HepG2 (cell line): ENCODE results near the gene AFF1. TPM values are rescaled to one million over a fixed set of nuclear protein-coding genes. Genes with fewer than 3 reads are reported as not detected.
A peak's percentile ranks its signal among the peaks of the same experiment; 100 is the strongest.

Experiments
- ATAC-seq: fragments of 200-7000 bp; cut with Tn5 transposase; 3 replicates; pipeline ENCODE4 v1.9.1; 2020; ENCODE audit warnings: mild to moderate bottlenecking, moderate library complexity
- BruUV-seq: library from RNA; stranded (reverse); fragments of 400-500 nt; replicated peaks from 2 replicates; lab custom pipeline; 2021; lab: Mats Ljungman, UMichigan
- CTCF ChIA-PET: fragments of 300-600 bp; formaldehyde crosslinking; extraction: SDS; loops from one replicate; lab custom pipeline; 2021; ENCODE audit warnings: low total read pairs, inconsistent platforms, low intra/inter-chr PET ratio; lab: Yijun Ruan, JAX
- POLR2A ChIA-PET: fragments of 350-600 bp; sonication (Branson Sonifier 250); formaldehyde crosslinking; loops from one replicate; lab custom pipeline; 2020; ENCODE audit warnings: antibody characterized with exemption, inconsistent platforms; lab: Yijun Ruan, JAX
- DNase-seq: peaks from one replicate; pipeline ENCODE4 v3.0.0-alpha.2; 2015; ENCODE audit warnings: low spot score
- FAIRE-seq: peaks from 3 replicates; lab custom pipeline; 2011; peaks lifted over from hg19 to GRCh38; lab: Jason Lieb, UNC
- H2AFZ ChIP-seq: one replicate; pipeline ENCODE4 v1.6.1; 2011; ENCODE audit warnings: low read length, inconsistent platforms
- H3K27ac ChIP-seq: fragments of 300-600 bp; 3 replicates; pipeline ENCODE4 v1.8.0; 2011; ENCODE audit warnings: mixed run types, mild to moderate bottlenecking, mixed read lengths, low read length, inconsistent platforms; ENCODE audit not compliant: insufficient read depth; ENCODE audit errors: extremely low read length
- H3K27me3 ChIP-seq, 2 experiments: fragments of 200-600 bp in 1 of 2; 2 replicates in 1 of 2; 3 replicates in 1 of 2; pipeline versions ENCODE4 v1.6.0 to v1.8.0; 2011; ENCODE audit warnings: low read length in 2 of 2, mild to moderate bottlenecking in 2 of 2, moderate library complexity in 2 of 2, inconsistent platforms in 1 of 2; ENCODE audit not compliant: insufficient read depth in 2 of 2, control insufficient read depth in 1 of 2
- H3K36me3 ChIP-seq, 2 experiments: fragments of 200-600 bp in 1 of 2; replicated peaks in 1 of 2; 2 replicates in 1 of 2; 3 replicates in 1 of 2; pipeline versions ENCODE4 v1.5.1 to v1.8.0; 2011; ENCODE audit warnings: low read length in 2 of 2, inconsistent platforms in 1 of 2; ENCODE audit not compliant: insufficient read depth in 2 of 2, control insufficient read depth in 1 of 2
- H3K4me1 ChIP-seq: 2 replicates; pipeline ENCODE4 v1.5.1; 2012; ENCODE audit warnings: low read length, inconsistent platforms; ENCODE audit not compliant: insufficient read depth
- H3K4me2 ChIP-seq: 2 replicates; pipeline ENCODE4 v1.6.0; 2011; ENCODE audit warnings: low read depth, low read length, inconsistent platforms
- H3K4me3 ChIP-seq, 3 experiments: fragments of 200-600 bp in 1 of 3; sonication (generic), shearing (Covaris generic) in 1 of 3; replicated peaks in 1 of 3; 2 replicates each; pipeline ENCODE4 v1.5.1; 2011 to 2016; ENCODE audit warnings: low read length in 3 of 3, inconsistent platforms in 2 of 3, low read depth in 2 of 3, mild to moderate bottlenecking in 2 of 3, control low read depth in 1 of 3, mixed read lengths in 1 of 3; ENCODE audit not compliant: insufficient read depth in 1 of 3
- H3K79me2 ChIP-seq: one replicate; pipeline ENCODE4 v1.6.1; 2011; ENCODE audit warnings: low read length, inconsistent platforms; ENCODE audit not compliant: insufficient read depth
- H3K9ac ChIP-seq: 2 replicates; pipeline ENCODE4 v1.6.0; 2011; ENCODE audit warnings: mild to moderate bottlenecking, low read depth, low read length, inconsistent platforms; ENCODE audit not compliant: insufficient read depth
- H3K9me3 ChIP-seq: 2 replicates; pipeline ENCODE4 v1.5.1; 2012; ENCODE audit warnings: mild to moderate bottlenecking, low read length
- H4K20me1 ChIP-seq: 2 replicates; pipeline ENCODE4 v1.6.0; 2011; ENCODE audit warnings: inconsistent platforms, mild to moderate bottlenecking, low read length, moderate library complexity; ENCODE audit not compliant: insufficient read depth
- NR2F6 ChIP-seq, 2 experiments: IDR thresholded peaks; 2 replicates each; pipeline ENCODE4 v1.6.1; 2016; ENCODE audit warnings: antibody characterized with exemption in 1 of 2, mild to moderate bottlenecking in 1 of 2
- PHF21A ChIP-seq: sonication (generic); formaldehyde crosslinking; IDR thresholded peaks from 2 replicates; pipeline ENCODE4 v1.5.0; 2020; ENCODE audit warnings: mild to moderate bottlenecking, missing genetic modification reagents
- RCOR2 ChIP-seq: IDR thresholded peaks from 2 replicates; pipeline ENCODE4 v1.6.1; 2016; ENCODE audit warnings: missing biosample characterization, missing genetic modification reagents
- ZNF747 ChIP-seq: sonication (generic); formaldehyde crosslinking; IDR thresholded peaks from 2 replicates; pipeline ENCODE4 v1.8.1; 2023; ENCODE audit warnings: missing genetic modification reagents, mild to moderate bottlenecking, borderline replicate concordance
- WGBS: methylation state at CpG from one replicate; pipeline ENCODE4 v1.1.6; 2017; ENCODE audit warnings: low lambda C conversion rate; 5-methylcytosine and 5-hydroxymethylcytosine counted together
- in situ Hi-C: cut with HindIII; loops from 2 replicates; pipeline ENCODE4 v1.10.0; 2017; ENCODE audit warnings: low pct_unique_long_range_greater_than_20kb; ENCODE audit not compliant: extremely low pct_ligation_motif_present
- intact Hi-C: fragments of 100-400 bp; cut with micrococcal nuclease; formaldehyde crosslinking; loops from one replicate; pipeline ENCODE4 v1.10.0; 2022; ENCODE audit not compliant: unreplicated experiment
- polyA plus RNA-seq, 8 experiments: library from polyadenylated mRNA; depleted of rRNA in 3 of 8; stranded (reverse) in 7 of 8; unstranded in 1 of 8; fragments of >200 nt; fragmentation: Illumina TruSeq in 4 of 8; extraction: Trizol in 4 of 8; gene quantifications; 2 replicates each; pipeline versions ENCODE4 v1.2.1 to v1.2.3, GENCODE V29; 2011 to 2016; ENCODE audit warnings: low read depth in 4 of 8, missing spikeins in 1 of 8, mixed read lengths in 1 of 8; ENCODE audit not compliant: insufficient read depth in 1 of 8
- total RNA-seq, 5 experiments: library from RNA; depleted of rRNA; stranded (reverse); fragments of >200 nt; fragmentation: Illumina TruSeq; extraction: Trizol; gene quantifications; 2 replicates each; pipeline ENCODE4 v1.2.3, GENCODE V29; 2016; ENCODE audit warnings: low read depth in 1 of 5
- TF ChIP-seq, protein P1 (sequence below): sonication (generic); formaldehyde crosslinking; IDR thresholded peaks from 2 replicates; pipeline ENCODE4 v1.8.1; 2023; ENCODE audit warnings: mild to moderate bottlenecking, missing genetic modification reagents, borderline replicate concordance
- TF ChIP-seq, protein P2 (sequence below): sonication (generic); formaldehyde crosslinking; IDR thresholded peaks from 2 replicates; pipeline ENCODE4 v1.8.1; 2022; ENCODE audit warnings: mild to moderate bottlenecking, missing genetic modification reagents
- TF ChIP-seq, protein P3 (sequence below), 2 experiments: fragments of 450-650 bp in 1 of 2; sonication (generic) in 1 of 2; formaldehyde crosslinking in 1 of 2; IDR thresholded peaks; 2 replicates each; pipeline versions ENCODE4 v1.6.1 to v1.8.0; 2016 to 2022; ENCODE audit warnings: antibody characterized with exemption in 1 of 2, mild to moderate bottlenecking in 1 of 2, missing genetic modification reagents in 1 of 2
- TF ChIP-seq, protein P4 (sequence below): sonication (generic); formaldehyde crosslinking; IDR thresholded peaks from 2 replicates; pipeline ENCODE4 v1.4.0; 2020; ENCODE audit warnings: mild to moderate bottlenecking, missing genetic modification reagents
- TF ChIP-seq, protein P5 (sequence below): sonication (generic); formaldehyde crosslinking; IDR thresholded peaks from 2 replicates; pipeline ENCODE4 v1.5.1; 2020; ENCODE audit warnings: mild to moderate bottlenecking, moderate library complexity, missing genetic modification reagents

The AFF1 gene
- total and polyA plus RNA-seq, 2 of the 13 experiments (the other 11 are each of a cell fraction or from before 2014, with no cell fraction given), result 15.5 to 15.9 TPM

DNA sequence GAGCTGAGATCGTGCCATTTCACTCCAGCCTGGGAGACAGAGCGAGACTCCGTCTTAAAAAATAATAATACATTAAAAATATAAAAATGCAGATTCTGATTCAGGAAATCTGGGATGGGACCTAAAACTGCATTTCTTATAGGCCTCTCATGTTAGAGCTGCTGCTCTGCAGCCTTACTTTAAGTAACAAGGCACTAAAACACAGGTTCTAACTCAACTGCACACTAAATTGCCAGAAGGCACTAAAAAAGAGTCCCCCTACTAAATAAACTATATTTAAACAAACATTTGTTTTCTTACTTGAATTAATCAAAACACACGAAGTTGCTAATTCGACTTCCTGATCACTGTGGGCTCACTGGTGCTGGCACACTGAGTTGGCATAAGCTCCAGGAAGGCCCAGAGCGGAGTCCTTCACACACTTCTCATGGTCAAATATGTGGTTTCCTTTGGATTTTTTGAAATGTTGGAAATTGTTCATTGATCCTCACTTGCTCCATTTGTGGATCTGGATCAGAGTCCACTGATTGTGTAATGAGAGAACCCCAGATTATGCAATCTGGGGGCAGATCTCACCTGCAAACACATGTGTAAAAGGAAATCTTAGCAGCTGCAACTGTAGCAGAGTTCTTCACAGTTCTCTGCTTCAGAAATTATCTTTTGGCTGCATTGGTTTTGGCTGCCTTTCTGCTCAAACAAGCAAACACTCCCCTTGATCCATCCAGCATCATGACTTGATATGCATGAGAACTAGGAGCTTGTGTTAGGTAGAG is 59.3 kb downstream of the AFF1 start:
- in situ Hi-C loops (no loop called here), intact Hi-C loops (no loop called here)
- WGBS, result 61% methylated on average over 6 of the region's 6 CpGs
- peak; percentile 93 for ATAC-seq
- Histone ChIP-seq H3K36me3 (no peaks in the 10 kb centered on the region; a peak in 1 of 5 replicates), H3K79me2 (peaks cover 19% of the 10 kb centered on the region), H3K4me3 (no peak overlapping the region; a peak in 1 of 6 replicates), H3K4me2 (peak overlapping the region; percentile 43), H3K27me3 (no peaks in the 10 kb centered on the region), H3K27ac (peak overlapping the region; percentile 76), H3K4me1 (peaks cover 37% of the 10 kb centered on the region), H3K9me3 (no peaks in the 10 kb centered on the region), H2AFZ (no peak overlapping the region), H4K20me1 (no peaks in the 10 kb centered on the region), H3K9ac (peak overlapping the region; percentile 31; the same call in 1 of the 2 replicates)
- DNase-seq, result peak; percentile 74
- CTCF ChIA-PET, result no interaction called here
- BruUV-seq, result no TSS peak
- peak; percentile 66 for FAIRE-seq
- POLR2A ChIA-PET, result interaction anchor here (0.9 to 3.1 kb wide), 5 partner anchors 12 to 59 kb away, joined by 3 to 16 read pairs (median 5); partner anchors contain the start of gene AFF1
- TF ChIP-seq ZNF747 (no peak), RCOR2 (CRISPR knock-in tag) (peak; percentile 94), NR2F6 (IDR thresholded peaks at IDR 0.05) (peak; percentile 63), NR2F6 (CRISPR knock-in tag; IDR thresholded peaks at IDR 0.05) (peak; percentile 69), PHF21A (peak; percentile 72)
- TF ChIP-seq, protein P1, sequence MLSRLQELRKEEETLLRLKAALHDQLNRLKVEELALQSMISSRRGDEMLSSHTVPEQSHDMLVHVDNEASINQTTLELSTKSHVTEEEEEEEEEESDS (CRISPR knock-in tag), result no peak
- TF ChIP-seq, protein P2, sequence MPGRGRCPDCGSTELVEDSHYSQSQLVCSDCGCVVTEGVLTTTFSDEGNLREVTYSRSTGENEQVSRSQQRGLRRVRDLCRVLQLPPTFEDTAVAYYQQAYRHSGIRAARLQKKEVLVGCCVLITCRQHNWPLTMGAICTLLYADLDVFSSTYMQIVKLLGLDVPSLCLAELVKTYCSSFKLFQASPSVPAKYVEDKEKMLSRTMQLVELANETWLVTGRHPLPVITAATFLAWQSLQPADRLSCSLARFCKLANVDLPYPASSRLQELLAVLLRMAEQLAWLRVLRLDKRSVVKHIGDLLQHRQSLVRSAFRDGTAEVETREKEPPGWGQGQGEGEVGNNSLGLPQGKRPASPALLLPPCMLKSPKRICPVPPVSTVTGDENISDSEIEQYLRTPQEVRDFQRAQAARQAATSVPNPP (CRISPR knock-in tag), result no peak
- TF ChIP-seq, protein P3, sequence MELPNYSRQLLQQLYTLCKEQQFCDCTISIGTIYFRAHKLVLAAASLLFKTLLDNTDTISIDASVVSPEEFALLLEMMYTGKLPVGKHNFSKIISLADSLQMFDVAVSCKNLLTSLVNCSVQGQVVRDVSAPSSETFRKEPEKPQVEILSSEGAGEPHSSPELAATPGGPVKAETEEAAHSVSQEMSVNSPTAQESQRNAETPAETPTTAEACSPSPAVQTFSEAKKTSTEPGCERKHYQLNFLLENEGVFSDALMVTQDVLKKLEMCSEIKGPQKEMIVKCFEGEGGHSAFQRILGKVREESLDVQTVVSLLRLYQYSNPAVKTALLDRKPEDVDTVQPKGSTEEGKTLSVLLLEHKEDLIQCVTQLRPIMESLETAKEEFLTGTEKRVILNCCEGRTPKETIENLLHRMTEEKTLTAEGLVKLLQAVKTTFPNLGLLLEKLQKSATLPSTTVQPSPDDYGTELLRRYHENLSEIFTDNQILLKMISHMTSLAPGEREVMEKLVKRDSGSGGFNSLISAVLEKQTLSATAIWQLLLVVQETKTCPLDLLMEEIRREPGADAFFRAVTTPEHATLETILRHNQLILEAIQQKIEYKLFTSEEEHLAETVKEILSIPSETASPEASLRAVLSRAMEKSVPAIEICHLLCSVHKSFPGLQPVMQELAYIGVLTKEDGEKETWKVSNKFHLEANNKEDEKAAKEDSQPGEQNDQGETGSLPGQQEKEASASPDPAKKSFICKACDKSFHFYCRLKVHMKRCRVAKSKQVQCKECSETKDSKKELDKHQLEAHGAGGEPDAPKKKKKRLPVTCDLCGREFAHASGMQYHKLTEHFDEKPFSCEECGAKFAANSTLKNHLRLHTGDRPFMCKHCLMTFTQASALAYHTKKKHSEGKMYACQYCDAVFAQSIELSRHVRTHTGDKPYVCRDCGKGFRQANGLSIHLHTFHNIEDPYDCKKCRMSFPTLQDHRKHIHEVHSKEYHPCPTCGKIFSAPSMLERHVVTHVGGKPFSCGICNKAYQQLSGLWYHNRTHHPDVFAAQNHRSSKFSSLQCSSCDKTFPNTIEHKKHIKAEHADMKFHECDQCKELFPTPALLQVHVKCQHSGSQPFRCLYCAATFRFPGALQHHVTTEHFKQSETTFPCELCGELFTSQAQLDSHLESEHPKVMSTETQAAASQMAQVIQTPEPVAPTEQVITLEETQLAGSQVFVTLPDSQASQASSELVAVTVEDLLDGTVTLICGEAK (IDR thresholded peaks at IDR 0.05), result no peak
- TF ChIP-seq, protein P3 (CRISPR knock-in tag; IDR thresholded peaks at IDR 0.05), result no peak; the same call in 1 of the 2 replicates
- TF ChIP-seq, protein P4, sequence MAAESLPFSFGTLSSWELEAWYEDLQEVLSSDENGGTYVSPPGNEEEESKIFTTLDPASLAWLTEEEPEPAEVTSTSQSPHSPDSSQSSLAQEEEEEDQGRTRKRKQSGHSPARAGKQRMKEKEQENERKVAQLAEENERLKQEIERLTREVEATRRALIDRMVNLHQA (CRISPR knock-in tag), result 0 out of 2 replicates have a peak, but pooled peaks have one; percentile 34
- TF ChIP-seq, protein P5, sequence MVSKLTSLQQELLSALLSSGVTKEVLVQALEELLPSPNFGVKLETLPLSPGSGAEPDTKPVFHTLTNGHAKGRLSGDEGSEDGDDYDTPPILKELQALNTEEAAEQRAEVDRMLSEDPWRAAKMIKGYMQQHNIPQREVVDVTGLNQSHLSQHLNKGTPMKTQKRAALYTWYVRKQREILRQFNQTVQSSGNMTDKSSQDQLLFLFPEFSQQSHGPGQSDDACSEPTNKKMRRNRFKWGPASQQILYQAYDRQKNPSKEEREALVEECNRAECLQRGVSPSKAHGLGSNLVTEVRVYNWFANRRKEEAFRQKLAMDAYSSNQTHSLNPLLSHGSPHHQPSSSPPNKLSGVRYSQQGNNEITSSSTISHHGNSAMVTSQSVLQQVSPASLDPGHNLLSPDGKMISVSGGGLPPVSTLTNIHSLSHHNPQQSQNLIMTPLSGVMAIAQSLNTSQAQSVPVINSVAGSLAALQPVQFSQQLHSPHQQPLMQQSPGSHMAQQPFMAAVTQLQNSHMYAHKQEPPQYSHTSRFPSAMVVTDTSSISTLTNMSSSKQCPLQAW (CRISPR knock-in tag), result peak; percentile 69
